CD8-positive, alpha-beta memory T cell (primary cell): ENCODE measurements around the gene MIOX. TPM values are rescaled to one million over a fixed set of nuclear protein-coding genes. Genes with fewer than 3 reads are reported as not detected.
"Not testable (repeated sequence)": the region's sequence is repeated elsewhere in the genome, so short reads cannot be mapped to it uniquely, and the experiment has no call there.

Experiments
- CTCF ChIA-PET: fragments of 350-600 bp; sonication (Branson Sonifier 250); formaldehyde crosslinking; loops from one replicate; lab custom pipeline; 2021; ENCODE audit warnings: antibody characterized with exemption; lab: Charles Lee
- POLR2A ChIA-PET: fragments of 350-600 bp; sonication (Branson Sonifier 250); formaldehyde crosslinking; loops from one replicate; lab custom pipeline; 2021; ENCODE audit warnings: antibody characterized with exemption; lab: Charles Lee
- DNase-seq, 5 donors: peaks; one replicate each; pipeline versions ENCODE4 v3.0.0 to v3.0.0-alpha.2; 2020 to 2022; ENCODE audit warnings: mixed read lengths in 1 of 5
- H3K27ac ChIP-seq: one replicate; pipeline ENCODE4 v1.7.0; 2013; ENCODE audit warnings: low read depth, mild to moderate bottlenecking, low read length, moderate library complexity
- H3K27me3 ChIP-seq: 2 replicates; pipeline ENCODE4 v1.7.0; 2013; ENCODE audit warnings: low read length, mild to moderate bottlenecking; ENCODE audit not compliant: insufficient read depth, poor library complexity, severe bottlenecking
- H3K36me3 ChIP-seq: 2 replicates; pipeline ENCODE4 v1.7.0; 2013; ENCODE audit warnings: mild to moderate bottlenecking, low read length, moderate library complexity; ENCODE audit not compliant: insufficient read depth
- H3K4me1 ChIP-seq: 2 replicates; pipeline ENCODE4 v1.7.0; 2013; ENCODE audit warnings: mild to moderate bottlenecking, low read length, moderate library complexity; ENCODE audit not compliant: insufficient read depth
- H3K4me3 ChIP-seq: 2 replicates; pipeline ENCODE4 v1.7.0; 2013; ENCODE audit warnings: mild to moderate bottlenecking, low read length
- H3K9me3 ChIP-seq: 2 replicates; pipeline ENCODE4 v1.7.0; 2013; ENCODE audit warnings: mild to moderate bottlenecking, low read length
- H3K27ac Mint-ChIP-seq, 8 donors: one replicate each; pipeline ENCODE4 v1.8.0; 2020 to 2021; ENCODE audit warnings: mixed read lengths in 8 of 8, mild to moderate bottlenecking in 6 of 8, inconsistent platforms in 3 of 8, moderate library complexity in 3 of 8
- H3K27me3 Mint-ChIP-seq, 2 donors: one replicate each; pipeline ENCODE4 v1.8.0; 2020 to 2021; ENCODE audit warnings: mixed read lengths in 2 of 2, mild to moderate bottlenecking in 1 of 2, moderate library complexity in 1 of 2
- H3K36me3 Mint-ChIP-seq, 3 donors: one replicate each; pipeline ENCODE4 v1.8.0; 2020 to 2021; ENCODE audit warnings: mixed read lengths in 3 of 3, inconsistent platforms in 1 of 3, mild to moderate bottlenecking in 1 of 3
- H3K4me1 Mint-ChIP-seq, 3 donors: one replicate each; pipeline ENCODE4 v1.8.0; 2020 to 2021; ENCODE audit warnings: mixed read lengths in 3 of 3, inconsistent platforms in 1 of 3, mild to moderate bottlenecking in 1 of 3
- H3K4me3 Mint-ChIP-seq, 7 donors: one replicate each; pipeline ENCODE4 v1.8.0; 2020 to 2021; ENCODE audit warnings: mixed read lengths in 7 of 7, mild to moderate bottlenecking in 6 of 7, moderate library complexity in 4 of 7, inconsistent platforms in 2 of 7
- H3K9me3 Mint-ChIP-seq, 5 donors: one replicate each; pipeline ENCODE4 v1.8.0; 2020 to 2022; ENCODE audit warnings: mixed read lengths in 5 of 5, mild to moderate bottlenecking in 3 of 5, moderate library complexity in 2 of 5, inconsistent platforms in 1 of 5
- polyA plus RNA-seq: library from polyadenylated mRNA; unstranded; fragments of 300-500 nt; fragmentation: Illumina TruSeq; gene quantifications from one replicate; pipeline ENCODE4 v1.2.3, GENCODE V29; 2021
- total RNA-seq, 2 experiments: library from RNA; stranded (reverse); gene quantifications; one replicate each; pipeline ENCODE4 v1.2.3, GENCODE V29; 2021

The MIOX gene
- total and polyA plus RNA-seq, 3 experiments from 2014 or later = 0.31 TPM; not detected in 2

DNA sequence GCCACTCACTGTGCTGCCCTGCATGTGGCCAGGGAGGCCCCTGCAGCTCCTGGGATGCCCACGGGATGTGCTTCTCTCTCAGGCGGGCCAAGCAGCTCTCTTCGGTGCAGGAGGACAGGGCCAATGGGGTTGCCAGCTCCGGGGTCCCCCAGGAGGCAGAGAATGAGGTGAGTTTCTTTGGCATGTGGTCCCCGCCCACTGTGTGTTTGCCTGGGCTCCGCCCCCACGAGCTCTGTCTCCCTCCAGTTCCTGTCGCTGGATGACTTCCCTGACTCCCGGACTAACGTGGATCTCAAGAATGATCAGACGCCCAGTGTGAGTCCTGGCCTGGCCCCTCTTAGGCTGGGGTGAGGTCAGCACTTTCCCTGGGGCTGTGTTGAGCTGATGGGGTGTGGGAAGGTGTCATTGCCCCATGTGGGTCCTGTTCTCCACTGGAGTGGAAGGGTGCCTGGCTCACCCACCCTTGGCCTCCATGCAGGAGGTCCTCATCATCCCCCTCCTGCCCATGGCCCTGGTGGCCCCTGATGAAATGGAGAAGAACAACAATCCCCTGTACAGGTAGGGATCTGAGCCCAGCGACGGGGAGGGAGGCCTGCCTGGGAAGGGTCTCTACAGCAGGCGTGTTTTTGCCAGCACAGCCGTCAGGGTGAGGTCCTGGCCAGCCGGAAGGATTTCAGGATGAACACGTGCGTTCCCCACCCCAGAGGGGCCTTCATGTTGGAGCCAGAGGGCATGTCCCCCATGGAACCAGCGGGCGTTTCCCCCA lies 31.0 kb downstream of the MIOX start:
- CTCF ChIA-PET = interaction anchor here (0.5 to 2.8 kb wide), 4 partner anchors 8 to 73 kb away, joined by 4 to 9 read pairs (median 6); partner anchors contain the start of genes LMF2, NCAPH2, SCO2 and SYCE3
- Histone ChIP-seq H3K4me3 (no peak overlapping the region), H3K36me3 (peaks cover 13% of the 10 kb centered on the region), H3K27me3 (no peaks in the 10 kb centered on the region), H3K4me1 (no peaks in the 10 kb centered on the region), H3K9me3 (no peaks in the 10 kb centered on the region), H3K27ac (no peak overlapping the region)
- Mint-ChIP-seq H3K9me3 (no peaks in the 10 kb centered on the region), H3K4me1 (peaks cover 9 to 18% (median 13%) of the 10 kb centered on the region in 3 donors), H3K4me3 (no peak overlapping the region), H3K27me3 (no peaks in the 10 kb centered on the region), H3K36me3 (peaks cover 0 to 65% (median 0%) of the 10 kb centered on the region in 3 donors), H3K27ac (no peak overlapping the region)
- POLR2A ChIA-PET = interaction anchor here (1.2 kb wide), 1 partner anchor 8 kb away, joined by 3 read pairs; the partner anchor contains the start of gene SCO2
- no peak for DNase-seq

DNA sequence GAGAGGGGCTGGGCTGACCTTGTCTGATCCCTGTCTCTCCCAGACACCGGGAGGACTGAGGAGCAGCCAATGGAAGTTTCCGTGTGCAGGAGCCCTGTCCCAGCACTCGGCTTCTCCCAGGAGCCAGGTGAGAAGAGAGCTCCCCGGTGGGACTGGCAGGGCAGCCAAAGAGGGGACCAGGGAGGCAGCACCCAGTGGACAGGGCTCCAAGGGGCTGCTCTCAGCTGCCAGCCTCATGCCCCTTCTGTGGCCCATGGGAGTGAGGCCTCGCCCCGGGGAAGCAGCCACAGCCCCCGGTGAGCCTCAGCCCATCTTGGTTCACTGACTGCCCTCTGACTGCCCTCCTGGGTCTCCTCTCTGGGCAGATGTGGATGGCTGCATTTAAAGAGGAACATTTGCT lies 31.9 kb downstream of the MIOX start:
- H3K9me3 Mint-ChIP-seq = no peaks in the 10 kb centered on the region
- Histone ChIP-seq H3K4me3 (no peak overlapping the region), H3K36me3 (peaks cover 13% of the 10 kb centered on the region), H3K27ac (no peak overlapping the region), H3K4me1 (no peaks in the 10 kb centered on the region), H3K9me3 (no peaks in the 10 kb centered on the region), H3K27me3 (no peaks in the 10 kb centered on the region)
- POLR2A ChIA-PET = no interaction called here
- DNase-seq = no peak
- H3K36me3 Mint-ChIP-seq = peaks cover 0 to 70% (median 0%) of the 10 kb centered on the region in 3 donors
- peaks cover 9 to 22% (median 13%) of the 10 kb centered on the region in 3 donors for H3K4me1 Mint-ChIP-seq
- H3K27ac Mint-ChIP-seq = no peak overlapping the region
- CTCF ChIA-PET = interaction anchor here (2.8 kb wide), 1 partner anchor 44 kb away, joined by 9 read pairs; the partner anchor contains the start of gene SYCE3
- H3K27me3 Mint-ChIP-seq = no peaks in the 10 kb centered on the region
- H3K4me3 Mint-ChIP-seq = no peak overlapping the region

DNA sequence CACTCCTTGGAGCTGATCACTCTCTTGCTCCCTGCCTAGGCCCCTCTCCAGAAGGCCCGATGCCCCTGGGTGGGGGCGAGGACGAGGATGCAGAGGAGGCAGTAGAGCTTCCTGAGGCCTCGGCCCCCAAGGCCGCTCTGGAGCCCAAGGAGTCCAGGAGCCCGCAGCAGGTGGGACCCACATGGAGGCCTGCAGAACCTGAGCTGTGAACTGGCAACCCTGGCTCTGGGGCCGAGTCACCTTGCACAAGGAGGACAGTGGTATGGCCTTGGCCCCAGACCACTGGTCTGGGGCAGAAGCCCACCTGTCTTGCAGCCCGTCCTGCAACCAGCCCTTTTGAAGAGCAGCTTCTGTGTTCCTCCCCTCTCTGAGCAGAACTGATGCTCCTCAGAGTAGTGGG lies 32.5 kb downstream of the MIOX start:
- Histone ChIP-seq H3K4me3 (no peak overlapping the region), H3K4me1 (peaks cover 2% of the 10 kb centered on the region), H3K27ac (no peak overlapping the region), H3K36me3 (peaks cover 13% of the 10 kb centered on the region), H3K27me3 (no peaks in the 10 kb centered on the region), H3K9me3 (no peaks in the 10 kb centered on the region)
- Mint-ChIP-seq H3K27ac (peak overlapping the region in 1 of 8 donors; percentile 10), H3K4me1 (peaks cover 9 to 19% (median 13%) of the 10 kb centered on the region in 3 donors), H3K36me3 (peaks cover 0 to 72% (median 0%) of the 10 kb centered on the region in 3 donors), H3K27me3 (no peaks in the 10 kb centered on the region), H3K9me3 (no peaks in the 10 kb centered on the region), H3K4me3 (no peak overlapping the region)
- no peak for DNase-seq
- ChIA-PET CTCF (interaction anchor here (2.8 kb wide), 1 partner anchor 44 kb away, joined by 9 read pairs; the partner anchor contains the start of gene SYCE3), POLR2A (no interaction called here)

DNA sequence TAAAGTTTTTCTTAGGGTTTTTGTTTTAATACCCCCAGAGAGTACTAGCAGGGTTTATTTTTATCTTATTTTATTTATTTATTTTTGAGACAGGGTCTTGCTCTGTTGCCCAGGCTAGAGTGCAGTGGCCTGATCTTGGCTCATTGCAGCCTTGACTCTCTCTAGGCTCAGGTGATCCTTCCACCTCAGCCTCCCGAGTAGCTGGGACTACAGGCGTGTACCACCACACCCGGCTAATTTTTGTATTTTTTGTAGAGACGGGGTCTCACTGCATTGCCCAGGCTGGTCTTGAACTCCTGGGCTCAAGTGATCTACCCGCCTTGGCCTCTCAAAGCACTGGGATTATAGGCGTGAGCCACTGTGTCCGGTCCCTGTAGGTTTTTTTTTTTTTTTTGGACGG lies 33.5 kb downstream of the MIOX start:
- POLR2A ChIA-PET = not testable (repeated sequence)
- peaks cover 8 to 19% (median 12%) of the 10 kb centered on the region in 3 donors for H3K4me1 Mint-ChIP-seq

DNA sequence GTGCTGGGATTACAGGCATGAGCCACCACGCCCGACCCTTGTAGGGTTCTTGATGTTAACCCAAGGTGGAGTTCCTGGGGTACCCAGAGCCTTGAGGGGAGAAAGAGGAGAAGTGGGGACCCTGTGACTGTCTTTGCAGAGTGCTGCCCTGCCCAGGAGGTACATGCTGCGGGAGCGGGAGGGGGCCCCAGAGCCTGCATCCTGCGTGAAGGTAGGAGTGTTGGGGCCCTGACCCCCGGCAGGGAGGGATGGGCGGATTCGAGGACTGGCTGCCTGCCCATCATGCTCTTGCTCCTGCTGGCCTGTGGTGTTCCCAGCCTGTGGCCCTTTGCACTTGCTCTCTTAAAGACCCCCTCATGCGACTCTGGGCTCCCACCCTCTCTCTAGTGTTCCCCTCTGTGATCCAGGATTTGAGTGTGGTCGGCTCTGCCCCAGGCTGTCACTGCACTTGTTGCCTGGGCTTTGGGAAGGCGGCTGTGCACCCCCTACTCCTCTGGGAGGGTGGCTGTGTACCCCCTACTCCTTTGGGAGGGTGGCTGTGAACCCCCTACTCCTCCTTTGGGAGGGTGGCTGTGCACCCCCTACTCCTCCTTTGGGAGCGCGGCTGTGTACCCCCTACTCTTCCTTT lies 34.3 kb downstream of the MIOX start:
- H3K4me3 Mint-ChIP-seq = no peak overlapping the region
- ChIA-PET CTCF (no interaction called here), POLR2A (no interaction called here)
- Histone ChIP-seq H3K27ac (no peak overlapping the region), H3K36me3 (peaks cover 13% of the 10 kb centered on the region), H3K4me1 (peaks cover 11% of the 10 kb centered on the region), H3K4me3 (no peak overlapping the region), H3K27me3 (no peaks in the 10 kb centered on the region), H3K9me3 (no peaks in the 10 kb centered on the region)
- H3K27ac Mint-ChIP-seq = no peak overlapping the region
- no peaks in the 10 kb centered on the region for H3K9me3 Mint-ChIP-seq
- no peak for DNase-seq
- H3K27me3 Mint-ChIP-seq = no peaks in the 10 kb centered on the region
- peaks cover 6 to 14% (median 8%) of the 10 kb centered on the region in 3 donors for H3K4me1 Mint-ChIP-seq
- peaks cover 0 to 64% (median 3%) of the 10 kb centered on the region in 3 donors for H3K36me3 Mint-ChIP-seq

More for the DNA sequence above, 33.5 kb downstream of the MIOX start:
- Mint-ChIP-seq H3K36me3 (peaks cover 0 to 69% (median 3%) of the 10 kb centered on the region in 3 donors), H3K27ac (peak overlapping the region in 1 of 8 donors; percentile 27)
- peaks cover 13% of the 10 kb centered on the region for H3K36me3 ChIP-seq
- H3K27ac ChIP-seq, H3K27me3 Mint-ChIP-seq, H3K27me3 ChIP-seq, H3K9me3 ChIP-seq, H3K9me3 Mint-ChIP-seq, CTCF ChIA-PET, H3K4me3 Mint-ChIP-seq, DNase-seq, H3K4me3 ChIP-seq: not testable (repeated sequence)
- H3K4me1 ChIP-seq = peaks cover 11% of the 10 kb centered on the region

DNA sequence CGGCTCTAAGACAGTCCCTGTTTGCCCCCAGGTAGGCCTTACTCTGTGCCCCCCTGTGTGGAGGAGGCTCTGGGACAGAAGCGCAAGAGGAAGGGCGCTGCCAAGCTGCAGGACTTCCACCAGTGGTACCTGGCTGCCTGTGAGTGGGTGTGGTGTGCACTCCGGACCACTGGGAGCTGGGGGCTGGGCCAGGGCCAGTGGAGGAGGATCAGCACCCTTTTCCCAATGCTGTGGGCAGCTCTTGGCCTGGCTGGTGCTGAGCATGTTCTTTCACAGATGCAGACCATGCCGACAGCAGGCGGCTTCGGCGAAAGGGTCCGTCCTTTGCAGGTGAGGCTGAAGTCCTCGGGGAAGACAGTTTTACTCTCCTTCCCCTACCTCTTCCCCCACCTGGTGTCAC lies 35.1 kb downstream of the MIOX start:
- POLR2A ChIA-PET = no interaction called here
- Histone ChIP-seq H3K27ac (no peak overlapping the region), H3K4me1 (peaks cover 14% of the 10 kb centered on the region), H3K36me3 (peaks cover 9% of the 10 kb centered on the region), H3K4me3 (no peak overlapping the region), H3K9me3 (no peaks in the 10 kb centered on the region), H3K27me3 (no peaks in the 10 kb centered on the region)
- H3K4me3 Mint-ChIP-seq = no peak overlapping the region
- CTCF ChIA-PET = no interaction called here
- H3K9me3 Mint-ChIP-seq = no peaks in the 10 kb centered on the region
- DNase-seq = no peak
- H3K27ac Mint-ChIP-seq = no peak overlapping the region
- H3K27me3 Mint-ChIP-seq = no peaks in the 10 kb centered on the region
- peaks cover 7 to 14% (median 9%) of the 10 kb centered on the region in 3 donors for H3K4me1 Mint-ChIP-seq
- H3K36me3 Mint-ChIP-seq = peaks cover 0 to 57% (median 3%) of the 10 kb centered on the region in 3 donors

DNA sequence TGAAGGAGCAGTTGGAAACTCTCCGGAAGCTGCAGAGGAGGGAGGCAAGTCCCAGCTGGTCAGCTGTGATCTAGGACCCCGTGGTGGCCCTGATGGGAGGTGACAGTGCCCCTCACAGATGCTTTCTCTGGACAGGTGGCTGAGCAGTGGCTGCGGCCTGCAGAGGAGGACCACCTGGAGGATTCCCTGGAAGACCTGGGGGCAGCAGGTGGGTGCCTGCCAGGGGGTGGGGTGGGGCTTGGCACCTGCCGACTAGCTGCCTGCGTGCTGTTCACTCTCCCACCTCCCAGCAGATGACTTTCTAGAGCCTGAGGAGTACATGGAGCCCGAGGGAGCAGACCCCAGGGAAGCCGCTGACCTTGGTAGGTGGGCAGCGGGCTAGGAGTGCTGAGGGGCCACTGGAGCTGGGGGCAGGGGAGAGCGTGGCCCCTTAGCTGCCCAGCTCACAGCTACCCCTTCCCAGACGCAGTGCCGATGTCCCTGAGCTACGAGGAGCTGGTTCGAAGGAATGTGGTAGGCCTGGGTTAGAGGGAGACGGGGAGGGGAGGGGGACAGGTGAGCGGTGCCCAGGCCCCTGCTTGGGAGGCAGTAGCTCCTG lies 35.6 kb downstream of the MIOX start:
- Histone ChIP-seq H3K9me3 (no peaks in the 10 kb centered on the region), H3K4me1 (peaks cover 20% of the 10 kb centered on the region), H3K36me3 (peaks cover 9% of the 10 kb centered on the region), H3K27me3 (no peaks in the 10 kb centered on the region), H3K27ac (no peak overlapping the region), H3K4me3 (no peak overlapping the region)
- H3K27me3 Mint-ChIP-seq = no peaks in the 10 kb centered on the region
- POLR2A ChIA-PET = no interaction called here
- no peaks in the 10 kb centered on the region for H3K9me3 Mint-ChIP-seq
- peaks cover 0 to 52% (median 3%) of the 10 kb centered on the region in 3 donors for H3K36me3 Mint-ChIP-seq
- H3K27ac Mint-ChIP-seq = no peak overlapping the region
- H3K4me3 Mint-ChIP-seq = no peak overlapping the region
- peaks cover 12 to 20% (median 15%) of the 10 kb centered on the region in 3 donors for H3K4me1 Mint-ChIP-seq
- DNase-seq = no peak
- CTCF ChIA-PET = interaction anchor here (1.0 to 1.1 kb wide), 3 partner anchors 12 to 24 kb away, joined by 3 to 4 read pairs (median 3); partner anchors contain the start of gene NCAPH2
